ENCODE measurements around the gene ATXN2.
"Not testable (repeated sequence)": the region's sequence is repeated elsewhere in the genome, so short reads cannot be mapped to it uniquely, and the experiment has no call there.

The ATXN2 gene

DNA sequence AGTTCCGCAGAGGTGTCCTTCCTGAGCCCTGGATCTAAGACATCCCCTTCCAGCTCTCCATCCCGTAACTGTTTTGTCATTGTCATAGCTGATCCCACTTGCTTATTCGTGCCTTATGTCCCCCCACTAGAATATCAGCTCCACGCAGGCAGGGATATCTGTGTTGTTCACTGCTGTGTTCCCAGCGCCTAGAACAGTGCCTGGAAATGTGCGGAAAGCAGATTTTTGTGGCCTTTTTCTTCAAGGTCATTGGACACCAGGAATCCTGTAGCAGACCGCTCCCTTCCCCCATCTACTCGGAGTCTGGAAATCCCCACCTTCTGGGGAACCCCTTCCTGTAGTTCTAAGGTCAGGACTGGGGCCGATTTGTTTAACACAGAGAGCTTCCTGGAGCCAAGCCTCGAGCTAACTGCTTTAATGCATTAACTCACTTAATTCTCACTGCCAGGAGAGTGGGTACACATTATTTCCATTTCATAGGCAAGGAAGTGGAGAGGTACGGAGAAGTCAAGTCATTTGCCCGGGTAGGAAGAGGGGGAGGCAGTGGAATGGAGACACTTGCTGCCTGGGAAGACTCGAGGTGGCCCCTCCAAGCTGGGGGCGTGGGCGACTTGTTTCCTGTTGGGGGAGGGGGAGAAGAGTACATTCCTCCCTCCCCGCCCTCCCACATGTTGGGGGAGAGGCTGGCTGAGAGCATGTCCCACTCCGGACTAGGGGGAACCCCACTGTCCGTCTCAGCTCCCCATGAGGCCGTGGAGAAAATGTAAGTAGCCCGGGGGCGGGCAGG lies 194.6 kb downstream of the ATXN2 start:
- peak; percentile 80 for DNase-seq (ENCODE audit: low spot score)

DNA sequence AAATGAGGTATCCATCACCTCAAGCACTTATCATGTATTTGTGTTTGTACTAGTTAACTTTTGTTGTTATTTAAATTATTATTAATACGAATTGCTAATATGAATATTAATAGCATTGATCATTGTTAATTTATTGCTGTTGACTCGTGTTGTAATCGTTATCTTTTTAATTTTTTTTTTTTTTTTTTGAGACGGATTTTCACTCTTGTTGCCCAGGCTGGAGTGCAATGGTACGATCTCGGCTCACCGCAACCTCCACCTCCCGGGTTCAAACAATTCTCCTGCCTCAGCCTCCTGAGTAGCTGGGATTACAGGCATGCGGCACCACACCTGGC lies 196.7 kb downstream of the ATXN2 start:
- not testable (repeated sequence) for DNase-seq (ENCODE audit: low spot score)

Data from HuH-7.5 (cell line).